Osteoblast (primary cell): ENCODE results near the gene RREB1. TPM values are rescaled to one million over a fixed set of nuclear protein-coding genes. Genes with fewer than 3 reads are reported as not detected.

Experiments used
- DNase-seq: peaks from one replicate; pipeline ENCODE4 v3.0.0; 2011; ENCODE audit warnings: low spot score, mixed read lengths; ENCODE audit not compliant: insufficient read length; ENCODE audit errors: missing footprints
- H2AFZ ChIP-seq: 2 replicates; pipeline ENCODE4 v1.6.0; 2011; ENCODE audit warnings: mild to moderate bottlenecking, low read length
- H3K27ac ChIP-seq: 2 replicates; pipeline ENCODE4 v1.5.1; 2011; ENCODE audit warnings: mild to moderate bottlenecking, low read depth, low read length, moderate library complexity
- H3K27me3 ChIP-seq: 2 replicates; pipeline ENCODE4 v1.6.0; 2012; ENCODE audit warnings: mild to moderate bottlenecking, control low read depth, inconsistent platforms, low read length, moderate library complexity; ENCODE audit not compliant: insufficient read depth
- H3K36me3 ChIP-seq: 2 replicates; pipeline ENCODE4 v1.5.1; 2011; ENCODE audit warnings: mild to moderate bottlenecking, low read length, control low read depth, moderate library complexity; ENCODE audit not compliant: insufficient read depth
- H3K4me1 ChIP-seq: 2 replicates; pipeline ENCODE4 v1.5.1; 2011; ENCODE audit warnings: mild to moderate bottlenecking, low read length, control low read depth, moderate library complexity; ENCODE audit not compliant: insufficient read depth
- H3K4me2 ChIP-seq: 2 replicates; pipeline ENCODE4 v1.6.0; 2011; ENCODE audit warnings: mild to moderate bottlenecking, low read length; ENCODE audit not compliant: insufficient read depth
- H3K4me3 ChIP-seq: fragments of 200-600 bp; sonication (generic); 3 replicates; pipeline ENCODE4 v1.5.1; 2012; ENCODE audit warnings: mild to moderate bottlenecking, low read length, inconsistent platforms; ENCODE audit not compliant: insufficient read depth
- H3K79me2 ChIP-seq: 2 replicates; pipeline ENCODE4 v1.6.0; 2012; ENCODE audit warnings: mild to moderate bottlenecking, low read length, control low read depth, inconsistent platforms; ENCODE audit not compliant: insufficient read depth
- H3K9me3 ChIP-seq: 2 replicates; pipeline ENCODE4 v1.5.1; 2011; ENCODE audit warnings: low read depth, low read length, control low read depth
- H4K20me1 ChIP-seq: 2 replicates; pipeline ENCODE4 v1.6.0; 2012; ENCODE audit warnings: mild to moderate bottlenecking, low read length, control low read depth; ENCODE audit not compliant: insufficient read depth
- CTCF ChIP-seq: IDR thresholded peaks from 2 replicates; pipeline ENCODE4 v1.5.1; 2011; ENCODE audit warnings: mild to moderate bottlenecking, low read depth, low read length, moderate library complexity; ENCODE audit errors: extremely low read depth
- total RNA-seq: library from RNA; depleted of rRNA; stranded (reverse); fragments of >200 nt; gene quantifications from 2 replicates; pipeline ENCODE4 v1.2.3, GENCODE V29; 2012

Gene RREB1
- total RNA-seq, 1 donor: 29.3 TPM

DNA sequence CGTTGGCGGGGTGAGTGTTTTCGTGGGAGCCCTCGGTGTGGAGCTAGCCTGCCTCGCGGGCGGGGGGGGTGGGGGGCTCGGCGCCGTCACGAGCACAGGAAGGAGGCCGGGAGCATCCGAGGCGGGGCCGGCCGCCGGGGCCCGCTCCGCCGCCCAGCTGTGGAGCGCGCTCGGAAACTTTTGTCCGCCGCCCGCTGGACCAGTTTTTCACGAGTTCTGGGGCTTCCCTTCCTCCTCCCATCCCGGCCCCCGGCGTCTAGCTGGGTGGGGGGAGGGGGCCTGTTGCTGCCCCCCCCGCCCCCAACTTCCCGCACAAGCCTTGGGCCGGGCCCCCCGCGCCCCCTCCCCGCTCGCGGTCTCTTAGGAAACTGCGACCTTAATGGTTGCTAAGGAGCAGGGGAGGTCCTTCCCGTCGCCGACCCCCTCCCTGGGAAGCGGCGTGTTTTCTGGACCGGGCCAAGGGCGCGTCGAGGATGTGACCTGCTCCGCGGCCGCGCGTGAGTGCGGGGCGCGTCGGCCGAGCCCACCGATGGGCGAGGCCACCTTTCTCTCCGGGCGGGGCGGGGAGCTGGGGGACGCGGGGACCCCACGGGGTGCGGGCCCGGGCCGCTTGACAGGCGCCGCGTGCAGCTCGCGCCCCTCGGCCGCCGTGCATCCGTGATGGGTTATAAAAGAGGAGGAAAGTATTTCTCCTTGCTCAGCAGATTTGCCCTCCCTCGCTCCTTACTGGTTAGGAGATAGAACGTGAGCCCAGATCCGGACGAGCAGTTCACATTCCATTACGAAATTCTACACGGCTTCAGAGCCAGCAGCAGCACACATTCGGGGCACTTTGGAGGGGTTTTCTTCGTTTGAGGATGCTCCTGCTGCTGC lies 1.4 kb downstream of the RREB1 start:
- H3K4me2 ChIP-seq: peak overlapping the region; percentile 91
- peak overlapping the region; percentile 87 for H3K4me3 ChIP-seq
- peak overlapping the region; percentile 68 for H3K27ac ChIP-seq
- peaks cover 43% of the 10 kb centered on the region for H4K20me1 ChIP-seq
- H3K79me2 ChIP-seq: peaks cover 56% of the 10 kb centered on the region
- H2AFZ ChIP-seq: peak overlapping the region; percentile 42
- H3K27me3 ChIP-seq: no peaks in the 10 kb centered on the region
- peak; percentile 94 for DNase-seq
- H3K9me3 ChIP-seq: no peaks in the 10 kb centered on the region
- H3K36me3 ChIP-seq: no peaks in the 10 kb centered on the region
- TF ChIP-seq CTCF: no peak
- peaks cover 23% of the 10 kb centered on the region for H3K4me1 ChIP-seq

DNA sequence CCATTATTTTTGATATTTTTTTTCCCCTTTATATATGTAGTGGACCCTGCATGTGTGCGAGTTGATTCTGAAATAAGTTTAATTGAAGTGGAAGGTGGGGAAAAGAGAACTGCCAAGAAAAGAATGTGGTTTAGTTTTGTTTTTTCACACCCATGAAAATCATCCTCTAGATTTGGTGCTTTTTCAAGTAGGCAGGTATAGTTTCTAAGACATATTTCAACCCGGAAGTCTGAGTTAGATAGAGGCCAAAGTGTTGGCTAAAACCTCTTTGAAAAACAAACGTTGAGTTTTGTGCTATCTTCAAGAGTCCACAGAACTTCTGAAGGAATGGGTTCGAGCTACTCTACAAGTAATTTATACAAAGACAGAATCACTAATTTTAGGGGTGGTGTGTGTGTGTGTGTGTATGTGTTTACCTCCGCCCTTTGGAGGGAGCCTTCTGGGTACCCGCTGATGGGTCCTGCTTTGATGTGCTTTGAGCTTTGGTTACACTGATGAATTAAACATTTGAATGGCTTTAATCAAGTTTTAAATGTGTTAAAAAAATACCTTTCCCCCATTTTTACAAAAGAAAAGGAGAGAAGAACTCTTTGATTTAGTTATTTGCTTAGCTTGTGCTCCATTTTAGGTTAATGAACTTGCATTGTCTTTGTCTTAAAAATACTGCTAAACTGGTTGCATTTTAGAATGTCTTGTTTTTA lies 2.5 kb downstream of the RREB1 start:
- peak; percentile 68 for DNase-seq
- peak overlapping the region; percentile 66 for H3K27ac ChIP-seq
- H3K4me1 ChIP-seq: peaks cover 26% of the 10 kb centered on the region
- H3K79me2 ChIP-seq: peaks cover 66% of the 10 kb centered on the region
- H2AFZ ChIP-seq: no peak overlapping the region
- no peaks in the 10 kb centered on the region for H3K27me3 ChIP-seq
- peak overlapping the region; percentile 87 for H3K4me3 ChIP-seq
- peaks cover 54% of the 10 kb centered on the region for H4K20me1 ChIP-seq
- peak overlapping the region; percentile 91 for H3K4me2 ChIP-seq
- H3K36me3 ChIP-seq: no peaks in the 10 kb centered on the region
- H3K9me3 ChIP-seq: no peaks in the 10 kb centered on the region
- TF ChIP-seq CTCF: no peak

DNA sequence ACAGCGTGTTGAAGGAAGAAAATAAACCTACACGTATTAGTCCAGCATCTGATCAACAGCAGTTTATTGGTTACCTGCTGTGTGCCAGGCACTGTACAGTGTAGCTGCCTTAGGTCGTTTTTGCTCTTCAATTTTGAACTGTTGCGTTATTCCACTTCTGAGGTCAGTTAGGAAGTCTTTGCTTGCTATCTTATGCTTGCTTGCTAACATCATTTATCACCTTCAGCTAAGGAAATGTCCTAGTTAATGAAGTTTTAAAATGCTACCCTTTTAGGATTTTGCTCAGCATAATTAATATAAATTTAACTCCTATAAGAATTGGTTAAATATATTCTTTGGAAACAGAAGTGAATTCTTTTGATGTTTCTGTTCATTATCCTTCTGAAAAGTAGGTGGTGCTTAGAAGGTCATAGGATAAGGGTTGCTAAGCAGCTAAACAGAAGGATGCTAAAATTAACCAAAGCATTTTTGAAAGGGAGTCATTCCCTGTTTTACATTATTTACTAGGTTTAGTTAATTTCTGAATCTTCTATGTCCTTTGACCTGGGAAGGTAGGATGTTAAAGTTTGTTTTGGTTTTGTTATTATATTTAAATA lies 3.4 kb downstream of the RREB1 start:
- H3K4me2 ChIP-seq: no peak overlapping the region

More for the DNA sequence above, 3.4 kb downstream of the RREB1 start:
- Histone ChIP-seq H3K9me3 (no peaks in the 10 kb centered on the region), H3K4me3 (no peak overlapping the region), H2AFZ (no peak overlapping the region), H3K4me1 (peaks cover 35% of the 10 kb centered on the region), H3K27me3 (no peaks in the 10 kb centered on the region), H3K36me3 (no peaks in the 10 kb centered on the region), H3K79me2 (peaks cover 76% of the 10 kb centered on the region), H3K27ac (no peak overlapping the region), H4K20me1 (peaks cover 61% of the 10 kb centered on the region)
- DNase-seq: peak; percentile 62
- no peak for TF ChIP-seq CTCF
